ENCODE measurements around the gene FICD. TPM values are rescaled to one million over a fixed set of nuclear protein-coding genes. Genes with fewer than 3 reads are reported as not detected.

The FICD gene
- total RNA-seq, 1 donor from 2014 or later: 2.8 TPM

GRCh38 chr12:108567406-108568337 is 52.6 kb downstream of the FICD start:
- DNase-seq: no peak

GRCh38 chr12:108568338-108569154 is 53.5 kb downstream of the FICD start:
- no peak for DNase-seq

Other genes with a start within 250 kb of the FICD start
- 6.1 TPM for gene CMKLR1, start 176.0 kb upstream of the FICD start, total RNA-seq
- 79.1 TPM for gene SART3, start 45.9 kb downstream of the FICD start, total RNA-seq
- gene ISCU, start 47.3 kb downstream of the FICD start, total RNA-seq: 111 TPM
- 42.0 TPM for gene TMEM119, start 82.8 kb downstream of the FICD start, total RNA-seq
- 2.2 TPM for gene SELPLG, start 118.6 kb downstream of the FICD start, total RNA-seq
- 107 TPM for gene CORO1C, start 216.2 kb downstream of the FICD start, total RNA-seq

Measured in tongue (tissue), 2 donors.